Activated CD4-positive, alpha-beta memory T cell treated with anti-CD3 and anti-CD28 coated beads, Interleukin-2, amount 10 ng/mL, durations not matched to agents 7 days and 5 days (primary cell): ENCODE results near the gene CORIN. TPM values are rescaled to one million over a fixed set of nuclear protein-coding genes. Genes with fewer than 3 reads are reported as not detected.
A peak's percentile ranks its signal among the peaks of the same experiment; 100 is the strongest.

Experiments used
- CTCF ChIA-PET: fragments of 350-600 bp; sonication (Branson Sonifier 250); formaldehyde crosslinking; loops from one replicate; lab custom pipeline; 2021; ENCODE audit warnings: antibody characterized with exemption, inconsistent platforms; lab: Charles Lee
- POLR2A ChIA-PET: fragments of 350-600 bp; sonication (Branson Sonifier 250); formaldehyde crosslinking; loops from one replicate; lab custom pipeline; 2021; ENCODE audit warnings: antibody characterized with exemption; lab: Charles Lee
- DNase-seq: peaks from one replicate; pipeline ENCODE4 v3.0.0-alpha.2; 2020
- H3K27ac Mint-ChIP-seq: one replicate; pipeline ENCODE4 v1.8.0; 2021; ENCODE audit warnings: mild to moderate bottlenecking, mixed read lengths
- H3K27me3 Mint-ChIP-seq: one replicate; pipeline ENCODE4 v1.8.0; 2021; ENCODE audit warnings: mixed read lengths
- H3K36me3 Mint-ChIP-seq: one replicate; pipeline ENCODE4 v1.8.0; 2021; ENCODE audit warnings: low read depth, mixed read lengths
- H3K4me1 Mint-ChIP-seq: one replicate; pipeline ENCODE4 v1.8.0; 2021; ENCODE audit warnings: mixed read lengths
- H3K4me3 Mint-ChIP-seq: one replicate; pipeline ENCODE4 v1.8.0; 2021; ENCODE audit warnings: mild to moderate bottlenecking, mixed read lengths
- H3K9me3 Mint-ChIP-seq: one replicate; pipeline ENCODE4 v1.8.0; 2021; ENCODE audit warnings: mixed read lengths
- total RNA-seq, 2 experiments: library from RNA; stranded (reverse); gene quantifications; one replicate each; pipeline ENCODE4 v1.2.3, GENCODE V29; 2021

The CORIN gene
- total RNA-seq, 2 experiments from 2014 or later, result 0.08 TPM; not detected in 1

DNA sequence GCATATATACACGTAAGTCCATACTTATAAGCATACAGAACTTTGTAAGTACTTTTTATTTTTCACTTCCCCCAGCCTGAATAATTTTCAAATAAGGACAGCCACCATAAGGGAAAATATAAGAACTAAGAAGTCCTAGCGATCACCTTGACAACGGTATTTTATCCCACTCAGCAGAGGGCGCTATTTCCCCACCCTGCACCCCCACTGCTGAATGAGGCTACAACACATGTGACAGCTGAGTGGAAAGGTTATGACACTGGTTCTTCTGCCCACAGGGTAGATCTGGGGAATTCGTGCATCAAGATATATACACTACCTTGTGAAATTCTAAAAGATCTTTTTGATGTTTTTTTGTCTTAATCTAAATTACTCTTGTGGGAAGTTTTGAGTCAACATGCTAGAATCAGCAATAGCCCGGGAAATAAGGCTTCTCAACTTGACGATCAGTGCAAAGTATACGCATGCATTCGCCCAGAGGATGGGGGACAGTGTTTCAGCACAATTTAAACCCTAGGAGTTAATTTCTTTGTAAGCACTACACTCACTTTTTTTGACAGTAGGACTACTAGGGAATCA lies 151.5 kb downstream of the CORIN start:
- POLR2A ChIA-PET, result interaction anchor here (1.4 kb wide), 1 partner anchor 230 kb away, joined by 3 read pairs; no protein-coding TSS in a partner anchor
- no peak overlapping the region for H3K4me3 Mint-ChIP-seq
- peak; percentile 68 for DNase-seq
- no peaks in the 10 kb centered on the region for H3K36me3 Mint-ChIP-seq
- no peak overlapping the region for H3K27ac Mint-ChIP-seq
- peaks cover 19% of the 10 kb centered on the region for H3K27me3 Mint-ChIP-seq
- H3K9me3 Mint-ChIP-seq, result no peaks in the 10 kb centered on the region
- H3K4me1 Mint-ChIP-seq, result no peaks in the 10 kb centered on the region
- CTCF ChIA-PET, result interaction anchor here (0.6 to 3.5 kb wide), 6 partner anchors 14 to 247 kb away, joined by 3 to 26 read pairs (median 7); partner anchors contain the start of gene CORIN

DNA sequence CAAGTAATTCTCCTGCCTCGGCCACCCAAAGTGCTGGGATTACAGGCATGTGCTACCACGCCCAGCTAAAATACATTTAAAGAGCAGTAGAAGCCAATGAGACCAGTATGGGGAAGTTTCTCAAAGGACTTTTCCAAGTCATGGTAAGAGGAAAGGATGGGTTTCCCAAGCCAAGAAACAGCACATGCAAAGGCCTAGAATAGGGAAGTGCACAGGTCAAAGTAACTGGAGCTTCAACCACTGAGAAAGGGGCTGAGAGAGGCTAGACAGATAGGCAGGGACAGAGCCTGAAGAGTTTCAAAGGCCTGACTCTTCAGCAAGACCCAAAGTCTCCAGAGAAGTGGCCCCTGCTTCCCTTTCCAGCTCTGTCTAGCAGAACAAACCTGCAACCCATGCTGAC lies 162.1 kb downstream of the CORIN start:
- Mint-ChIP-seq H3K4me1 (no peaks in the 10 kb centered on the region), H3K27me3 (peaks cover 5% of the 10 kb centered on the region), H3K36me3 (no peaks in the 10 kb centered on the region), H3K4me3 (no peak overlapping the region), H3K9me3 (no peaks in the 10 kb centered on the region), H3K27ac (no peak overlapping the region)
- CTCF ChIA-PET, result no interaction called here
- POLR2A ChIA-PET, result no interaction called here
- no peak for DNase-seq

DNA sequence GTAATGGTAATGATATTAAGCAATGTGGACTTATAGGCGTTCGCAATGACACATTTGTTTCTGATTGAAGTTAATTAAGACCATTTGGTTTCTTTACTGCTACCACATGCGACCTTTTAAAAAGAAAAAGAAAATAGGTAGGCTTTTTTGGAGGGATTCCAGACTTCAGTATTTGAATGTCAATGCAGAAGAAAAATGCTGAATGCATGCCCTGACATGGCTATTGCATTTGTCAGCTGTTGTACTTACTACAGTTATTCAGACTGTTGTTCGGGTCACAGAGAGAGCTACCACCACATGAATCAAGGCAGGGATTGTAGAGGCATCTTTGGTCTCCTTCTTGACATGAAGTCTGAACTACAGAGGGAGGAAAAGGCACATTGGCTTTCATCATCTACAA lies 163.7 kb downstream of the CORIN start:
- Mint-ChIP-seq H3K27me3 (peaks cover 5% of the 10 kb centered on the region), H3K4me3 (no peak overlapping the region), H3K27ac (no peak overlapping the region), H3K9me3 (no peaks in the 10 kb centered on the region), H3K4me1 (no peaks in the 10 kb centered on the region), H3K36me3 (no peaks in the 10 kb centered on the region)
- POLR2A ChIA-PET, result no interaction called here
- DNase-seq, result no peak
- CTCF ChIA-PET, result no interaction called here

DNA sequence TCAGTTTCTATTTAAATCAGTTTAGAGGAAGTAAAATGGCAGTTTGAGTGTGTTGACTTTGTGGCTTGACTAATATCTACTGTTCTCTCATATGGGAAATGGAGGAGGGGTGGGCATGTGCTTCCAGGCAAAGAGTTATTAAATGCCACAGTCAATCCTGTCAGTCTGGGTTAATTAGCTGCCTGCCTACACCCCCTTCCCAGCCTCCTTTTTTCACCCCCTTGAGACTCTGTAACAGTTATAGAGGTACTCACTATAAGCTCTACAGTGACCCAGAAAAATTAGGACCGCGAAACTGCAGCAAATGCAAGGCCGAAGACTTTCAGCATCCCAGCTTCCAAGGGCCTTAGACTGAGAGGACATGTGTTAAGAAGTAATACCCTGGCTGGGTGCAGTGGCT lies 165.2 kb downstream of the CORIN start:
- Mint-ChIP-seq H3K4me1 (no peaks in the 10 kb centered on the region), H3K9me3 (no peaks in the 10 kb centered on the region), H3K27me3 (peaks cover 5% of the 10 kb centered on the region), H3K4me3 (no peak overlapping the region), H3K36me3 (no peaks in the 10 kb centered on the region), H3K27ac (no peak overlapping the region)
- no peak for DNase-seq
- POLR2A ChIA-PET, result no interaction called here
- CTCF ChIA-PET, result no interaction called here

DNA sequence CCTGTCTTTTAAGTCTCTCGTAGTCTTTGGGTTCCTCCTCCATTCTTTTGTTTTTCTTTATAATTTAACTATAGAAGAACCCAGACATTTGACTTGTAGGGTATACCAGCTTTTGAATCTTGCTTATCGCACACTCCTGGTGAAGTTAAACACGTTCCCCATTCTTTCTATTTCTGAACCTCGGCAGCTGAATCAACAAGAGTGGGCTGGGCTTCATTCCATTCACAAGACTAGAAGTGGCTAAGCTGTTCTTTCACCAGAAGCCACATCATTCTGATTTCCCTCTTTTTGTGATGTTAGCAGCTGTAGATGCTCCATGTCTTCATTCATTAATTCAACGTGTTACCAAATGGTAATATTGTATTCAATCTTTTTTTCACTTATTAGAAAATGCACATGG lies 167.9 kb downstream of the CORIN start:
- Mint-ChIP-seq H3K4me1 (no peaks in the 10 kb centered on the region), H3K27ac (no peak overlapping the region), H3K27me3 (peaks cover 8% of the 10 kb centered on the region), H3K36me3 (no peaks in the 10 kb centered on the region), H3K9me3 (no peaks in the 10 kb centered on the region), H3K4me3 (no peak overlapping the region)
- CTCF ChIA-PET, result interaction anchor here (1.8 to 3.4 kb wide), 2 partner anchors 18 to 264 kb away, joined by 6 to 9 read pairs; no protein-coding TSS in a partner anchor
- POLR2A ChIA-PET, result no interaction called here
- DNase-seq, result no peak

DNA sequence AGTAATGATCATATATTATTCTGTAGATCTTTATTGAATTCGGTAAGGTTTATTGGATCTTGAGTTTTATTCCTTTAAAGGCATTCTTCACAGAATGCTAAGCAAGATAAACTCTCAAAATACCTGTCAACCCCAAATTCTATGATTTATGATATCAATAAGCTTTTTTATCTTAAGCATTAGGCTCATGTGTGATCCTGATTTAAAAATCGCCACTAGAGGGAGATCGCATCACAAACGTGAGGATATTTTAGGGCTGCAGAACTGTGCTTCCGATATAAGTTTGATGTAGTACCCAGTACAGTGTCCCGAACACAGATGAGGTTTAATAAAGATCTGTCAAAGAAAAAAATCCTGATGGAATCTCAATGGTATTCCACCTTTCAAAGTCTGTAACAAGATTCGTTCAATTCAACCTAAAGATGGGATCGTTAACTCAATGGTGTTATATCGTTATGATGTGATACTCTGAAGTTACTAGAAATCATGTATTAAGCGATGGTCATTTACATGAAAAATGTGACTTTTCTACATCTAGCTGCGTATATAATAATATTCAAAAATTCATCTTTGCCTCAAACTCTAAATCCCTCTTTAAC lies 169.0 kb downstream of the CORIN start:
- Mint-ChIP-seq H3K27ac (no peak overlapping the region), H3K9me3 (no peaks in the 10 kb centered on the region), H3K4me1 (no peaks in the 10 kb centered on the region), H3K4me3 (no peak overlapping the region), H3K27me3 (peaks cover 7% of the 10 kb centered on the region), H3K36me3 (no peaks in the 10 kb centered on the region)
- CTCF ChIA-PET, result interaction anchor here (0.6 to 3.4 kb wide), 12 partner anchors 10 to 268 kb away, joined by 3 to 9 read pairs (median 4); partner anchors contain the start of gene COMMD8
- POLR2A ChIA-PET, result no interaction called here
- peak; percentile 18 for DNase-seq

DNA sequence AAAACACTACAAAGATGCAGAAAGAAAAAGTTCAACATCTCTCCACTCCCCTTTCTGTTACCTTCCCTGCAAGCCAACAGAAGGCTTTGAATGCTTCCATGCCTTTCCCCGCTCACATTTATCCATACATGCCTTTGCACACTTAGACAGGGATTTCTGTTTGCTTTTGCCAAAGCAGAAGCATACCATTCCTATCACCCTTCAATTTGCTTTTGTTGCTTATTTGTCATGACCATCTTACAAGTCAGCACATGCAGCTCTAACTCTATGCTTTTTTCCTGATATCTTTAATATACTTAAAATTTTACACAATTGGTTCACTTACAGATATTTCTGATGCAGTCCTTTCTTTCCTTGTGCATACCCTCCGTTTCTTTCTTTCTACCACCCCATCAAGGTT lies 169.6 kb downstream of the CORIN start:
- H3K4me3 Mint-ChIP-seq, result no peak overlapping the region
- POLR2A ChIA-PET, result no interaction called here
- H3K4me1 Mint-ChIP-seq, result no peaks in the 10 kb centered on the region

DNA sequence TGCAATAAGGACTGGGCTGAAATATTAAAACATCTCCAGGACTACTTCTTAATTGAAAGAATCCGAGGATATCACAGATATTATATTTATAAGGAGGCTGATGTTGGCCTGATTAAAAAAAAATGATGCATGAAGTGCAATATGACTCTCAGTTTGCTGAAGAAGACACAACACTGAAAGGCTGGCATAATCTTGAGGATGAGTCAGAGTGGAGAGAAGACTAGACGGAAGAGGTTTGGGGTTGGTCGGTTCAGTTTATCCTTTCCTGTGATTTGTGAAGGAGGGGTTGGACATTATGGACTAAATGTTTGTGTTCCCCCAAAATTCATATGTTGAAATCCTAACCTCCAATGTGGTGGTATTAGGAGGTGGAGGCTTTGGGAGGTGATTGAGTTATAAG lies 170.3 kb downstream of the CORIN start:
- H3K27ac Mint-ChIP-seq, result no peak overlapping the region
- CTCF ChIA-PET, result interaction anchor here (1.4 kb wide), 1 partner anchor 266 kb away, joined by 3 read pairs; no protein-coding TSS in a partner anchor
- no peak overlapping the region for H3K4me3 Mint-ChIP-seq
- no peaks in the 10 kb centered on the region for H3K9me3 Mint-ChIP-seq
- DNase-seq, result no peak
- POLR2A ChIA-PET, result no interaction called here
- H3K36me3 Mint-ChIP-seq, result no peaks in the 10 kb centered on the region
- H3K27me3 Mint-ChIP-seq, result peaks cover 7% of the 10 kb centered on the region
- no peaks in the 10 kb centered on the region for H3K4me1 Mint-ChIP-seq

More for the DNA sequence above, 169.6 kb downstream of the CORIN start:
- no peak overlapping the region for H3K27ac Mint-ChIP-seq
- peaks cover 7% of the 10 kb centered on the region for H3K27me3 Mint-ChIP-seq
- no peaks in the 10 kb centered on the region for H3K9me3 Mint-ChIP-seq
- H3K36me3 Mint-ChIP-seq, result no peaks in the 10 kb centered on the region
- CTCF ChIA-PET, result interaction anchor here (0.6 to 1.8 kb wide), 10 partner anchors 9 to 268 kb away, joined by 3 to 9 read pairs (median 4); partner anchors contain the start of gene COMMD8
- no peak for DNase-seq

DNA sequence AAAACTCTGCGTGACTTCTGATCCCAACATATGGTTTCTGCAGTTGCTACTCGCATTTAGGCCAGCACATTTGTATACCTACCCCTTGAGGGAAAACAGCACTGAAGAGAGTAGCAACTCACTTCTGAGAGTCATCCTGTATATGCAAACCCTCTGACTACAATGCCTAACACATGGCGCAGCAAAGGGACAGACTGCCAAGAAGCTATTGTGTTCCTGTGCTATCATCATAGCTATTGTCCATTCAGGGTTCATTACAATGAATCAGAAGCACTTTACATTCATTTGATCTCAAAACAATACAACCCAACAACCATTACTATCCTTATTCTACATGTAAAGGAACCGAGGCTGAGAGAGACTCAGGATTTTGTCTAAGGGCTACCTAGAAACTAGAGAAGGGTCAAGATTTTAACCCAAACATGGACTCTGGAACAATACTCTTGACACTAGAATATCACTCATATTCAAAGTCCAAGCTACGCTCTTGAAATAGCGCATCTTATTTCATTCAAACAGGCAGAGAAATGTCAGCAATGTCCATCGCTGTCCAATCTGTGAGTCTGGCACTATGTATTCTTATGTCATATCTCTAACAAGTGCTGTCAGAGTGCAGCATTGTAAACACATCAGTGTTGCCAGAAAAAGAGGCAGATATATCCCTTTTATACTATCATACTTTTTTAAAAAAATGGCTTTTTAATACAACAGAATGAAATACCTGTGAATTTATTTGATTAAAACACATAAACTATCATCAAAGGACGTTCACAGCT lies 173.6 kb downstream of the CORIN start:
- Mint-ChIP-seq H3K9me3 (no peaks in the 10 kb centered on the region), H3K27me3 (peaks cover 9% of the 10 kb centered on the region), H3K4me3 (no peak overlapping the region), H3K36me3 (no peaks in the 10 kb centered on the region), H3K27ac (no peak overlapping the region), H3K4me1 (no peaks in the 10 kb centered on the region)
- DNase-seq, result no peak
- CTCF ChIA-PET, result interaction anchor here (1.2 kb wide), 1 partner anchor 267 kb away, joined by 3 read pairs; no protein-coding TSS in a partner anchor
- POLR2A ChIA-PET, result no interaction called here

DNA sequence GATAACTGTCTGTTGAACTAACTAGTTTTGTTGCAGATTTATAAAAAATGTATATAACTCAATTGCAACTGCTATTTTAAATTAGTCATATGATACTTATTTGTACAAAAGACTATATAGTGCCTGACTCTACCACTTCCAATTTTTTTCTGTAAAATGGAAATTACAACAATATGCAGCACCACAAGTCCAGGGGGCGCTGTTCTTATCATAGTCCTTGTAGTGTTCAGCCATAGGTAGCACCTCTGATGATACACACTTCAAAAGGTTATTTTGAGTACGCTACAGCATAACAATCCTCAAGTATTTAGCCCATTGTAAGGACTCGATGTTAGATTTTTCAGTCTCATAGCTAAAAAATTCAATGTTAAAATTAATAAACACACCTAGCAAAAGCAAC lies 174.9 kb downstream of the CORIN start:
- no peaks in the 10 kb centered on the region for H3K9me3 Mint-ChIP-seq
- peak; percentile 28 for DNase-seq
- ChIA-PET CTCF (interaction anchor here (1.2 kb wide), 1 partner anchor 268 kb away, joined by 3 read pairs; no protein-coding TSS in a partner anchor), POLR2A (no interaction called here)
- no peaks in the 10 kb centered on the region for H3K36me3 Mint-ChIP-seq
- H3K4me1 Mint-ChIP-seq, result no peaks in the 10 kb centered on the region
- H3K27ac Mint-ChIP-seq, result no peak overlapping the region
- no peak overlapping the region for H3K4me3 Mint-ChIP-seq
- peaks cover 8% of the 10 kb centered on the region for H3K27me3 Mint-ChIP-seq

DNA sequence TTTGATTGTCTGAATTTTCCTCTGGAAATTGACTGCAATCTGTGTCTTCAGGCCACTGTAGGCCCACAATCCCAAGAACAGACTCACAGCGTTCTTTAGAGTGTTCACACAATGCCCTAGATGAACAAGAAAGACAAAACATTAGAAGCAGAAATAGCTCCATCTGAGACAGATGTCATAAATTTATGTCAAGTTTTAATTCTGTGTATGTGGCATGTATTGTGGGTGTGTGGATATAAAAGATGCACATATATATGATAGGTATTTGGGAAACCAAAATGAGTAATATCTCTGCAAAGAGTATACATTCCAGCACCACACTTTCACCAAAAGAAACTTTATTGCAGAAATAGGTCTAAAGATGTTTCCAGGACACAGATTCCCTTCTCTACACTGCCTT lies 176.1 kb downstream of the CORIN start:
- DNase-seq, result no peak
- H3K9me3 Mint-ChIP-seq, result no peaks in the 10 kb centered on the region
- H3K27ac Mint-ChIP-seq, result no peak overlapping the region
- H3K4me1 Mint-ChIP-seq, result no peaks in the 10 kb centered on the region
- no peaks in the 10 kb centered on the region for H3K36me3 Mint-ChIP-seq
- ChIA-PET CTCF (interaction anchor here (1.1 kb wide), 1 partner anchor 198 kb away, joined by 3 read pairs; the partner anchor contains the start of gene COMMD8), POLR2A (no interaction called here)
- no peak overlapping the region for H3K4me3 Mint-ChIP-seq
- H3K27me3 Mint-ChIP-seq, result peaks cover 7% of the 10 kb centered on the region

DNA sequence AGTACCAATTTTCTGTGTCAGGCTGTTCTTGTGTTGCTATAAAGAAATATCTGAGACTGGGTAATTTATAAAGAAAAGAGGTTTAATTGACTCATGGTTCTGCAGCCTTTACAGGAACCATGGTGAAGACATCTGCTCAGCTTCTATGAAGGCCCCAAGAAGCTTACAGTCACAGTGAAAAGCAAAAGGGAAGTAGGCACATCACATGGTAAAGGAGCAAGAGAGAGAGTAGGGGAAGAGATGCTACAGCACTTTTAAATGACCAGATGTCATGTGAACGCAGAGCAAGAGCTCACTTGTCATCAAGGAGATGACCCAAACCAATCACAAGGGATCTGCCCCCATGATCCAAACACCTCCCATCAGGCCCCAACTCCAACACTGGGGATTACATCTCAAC lies 178.5 kb downstream of the CORIN start:
- ChIA-PET CTCF (interaction anchor here (2.5 kb wide), 1 partner anchor 9 kb away, joined by 6 read pairs; no protein-coding TSS in a partner anchor), POLR2A (no interaction called here)
- no peaks in the 10 kb centered on the region for H3K36me3 Mint-ChIP-seq
- no peaks in the 10 kb centered on the region for H3K9me3 Mint-ChIP-seq
- H3K4me1 Mint-ChIP-seq, result no peaks in the 10 kb centered on the region
- H3K4me3 Mint-ChIP-seq, result no peak overlapping the region
- no peak overlapping the region for H3K27ac Mint-ChIP-seq
- H3K27me3 Mint-ChIP-seq, result peaks cover 3% of the 10 kb centered on the region
- DNase-seq, result no peak
